Natural killer cell (primary cell): ENCODE measurements around the gene VANGL2. TPM values are rescaled to one million over a fixed set of nuclear protein-coding genes. Genes with fewer than 3 reads are reported as not detected.
A peak's percentile ranks its signal among the peaks of the same experiment; 100 is the strongest.
"Not testable (repeated sequence)": the region's sequence is repeated elsewhere in the genome, so short reads cannot be mapped to it uniquely, and the experiment has no call there.

Experiments used
- ATAC-seq, 3 donors: fragments of 150-1000 bp in 2 of 3; fragments of 200-7000 bp in 1 of 3; cut with Tn5 transposase; 1 replicate in 1 of 3; 2 replicates in 2 of 3; pipeline ENCODE4 v1.10.0; 2021; ENCODE audit warnings: mild to moderate bottlenecking in 2 of 3, moderate library complexity in 2 of 3
- DNase-seq, 2 donors: peaks; one replicate each; pipeline versions ENCODE4 v3.0.0 to v3.0.0-alpha.2; 2013 to 2021; ENCODE audit warnings: mixed read lengths in 1 of 2
- H3K27ac ChIP-seq: one replicate; pipeline ENCODE4 v1.5.1; 2013; ENCODE audit warnings: mild to moderate bottlenecking, low read length
- H3K27me3 ChIP-seq: one replicate; pipeline ENCODE4 v1.6.1; 2013; ENCODE audit warnings: low read length; ENCODE audit not compliant: control insufficient read depth, insufficient read depth
- H3K36me3 ChIP-seq: one replicate; pipeline ENCODE4 v1.6.1; 2013; ENCODE audit warnings: low read length; ENCODE audit not compliant: control insufficient read depth, insufficient read depth
- H3K4me1 ChIP-seq: one replicate; pipeline ENCODE4 v1.6.1; 2013; ENCODE audit warnings: low read length; ENCODE audit not compliant: control insufficient read depth, insufficient read depth
- H3K4me3 ChIP-seq: one replicate; pipeline ENCODE4 v1.5.1; 2013; ENCODE audit warnings: low read length
- H3K9me3 ChIP-seq: one replicate; pipeline ENCODE4 v1.6.1; 2013; ENCODE audit warnings: low read length; ENCODE audit not compliant: control insufficient read depth, insufficient read depth
- H3K27ac Mint-ChIP-seq, 2 donors: one replicate each; pipeline ENCODE4 v1.8.0; 2022; ENCODE audit warnings: mild to moderate bottlenecking in 2 of 2, mixed read lengths in 2 of 2, moderate library complexity in 1 of 2
- H3K27me3 Mint-ChIP-seq, 2 donors: one replicate each; pipeline ENCODE4 v1.8.0; 2022; ENCODE audit warnings: low read depth in 2 of 2, mixed read lengths in 2 of 2
- H3K36me3 Mint-ChIP-seq: one replicate; pipeline ENCODE4 v1.8.0; 2022; ENCODE audit warnings: mixed read lengths
- H3K4me1 Mint-ChIP-seq, 2 donors: one replicate each; pipeline ENCODE4 v1.8.0; 2022; ENCODE audit warnings: mixed read lengths in 2 of 2
- H3K4me3 Mint-ChIP-seq: one replicate; pipeline ENCODE4 v1.8.0; 2022; ENCODE audit warnings: mild to moderate bottlenecking, moderate library complexity, mixed read lengths
- H3K9me3 Mint-ChIP-seq, 2 donors: one replicate each; pipeline ENCODE4 v1.8.0; 2022; ENCODE audit warnings: mixed read lengths in 2 of 2
- CTCF ChIP-seq: fragments of 200-600 bp; IDR thresholded peaks from one replicate; pipeline ENCODE4 v1.8.0; 2022; ENCODE audit warnings: antibody characterized with exemption
- WGBS: methylation state at CpG from one replicate; pipeline ENCODE4 v1.1.7; 2013; ENCODE audit warnings: missing lambda C conversion rate; ENCODE audit not compliant: insufficient coverage; 5-methylcytosine and 5-hydroxymethylcytosine counted together
- intact Hi-C: fragments of 100-400 bp; cut with micrococcal nuclease; formaldehyde crosslinking; loops from one replicate; pipeline ENCODE4 v1.14.2; 2022
- total RNA-seq, 4 donors: library from RNA; stranded (reverse); fragments of 120-200 nt in 1 of 4; gene quantifications; one replicate each; pipeline versions ENCODE4 v1.2.3 to v1.2.4, GENCODE V29; 2013 to 2022

VANGL2 gene
- total RNA-seq, 3 donors from 2014 or later (not counting 1 experiment from before 2014, with no cell fraction given) = 0.08 TPM; not detected in 2

GRCh38 chr1:160376525-160377131, 23.7 kb upstream of the VANGL2 start:
- Mint-ChIP-seq H3K4me3 (peak overlapping the region; percentile 35), H3K36me3 (no peaks in the 10 kb centered on the region), H3K27ac (peak overlapping the region in 1 of 2 donors; percentile 88), H3K9me3 (no peaks in the 10 kb centered on the region), H3K4me1 (peaks cover 15 to 18% of the 10 kb centered on the region in 2 donors), H3K27me3 (peaks cover 0 to 13% of the 10 kb centered on the region in 2 donors)
- DNase-seq (peak in 1 of 2 donors; percentile 76), ATAC-seq (peak; percentile 63 to 72 (median 64))
- WGBS = 12% methylated on average over 5 of the region's 5 CpGs
- H3K4me1 ChIP-seq = peaks cover 21% of the 10 kb centered on the region
- no peak overlapping the region for H3K27ac ChIP-seq
- no peak overlapping the region for H3K4me3 ChIP-seq
- H3K27me3 ChIP-seq = no peaks in the 10 kb centered on the region
- no peaks in the 10 kb centered on the region for H3K36me3 ChIP-seq
- H3K9me3 ChIP-seq = no peaks in the 10 kb centered on the region
- peak; percentile 77 for TF ChIP-seq CTCF
- intact Hi-C loops = loop anchor here (1.0 to 10.0 kb wide), 5 partner anchors 183 to 442 kb away; no protein-coding TSS in a partner anchor

GRCh38 chr1:160377585-160378206, 22.7 kb upstream of the VANGL2 start:
- H3K36me3 ChIP-seq = no peaks in the 10 kb centered on the region
- intact Hi-C loops = loop anchor here (5.0 to 10.0 kb wide), 2 partner anchors 290 to 443 kb away; no protein-coding TSS in a partner anchor
- no peak overlapping the region for H3K4me3 Mint-ChIP-seq
- WGBS = 89% methylated on average over 6 of the region's 7 CpGs
- no peaks in the 10 kb centered on the region for H3K27me3 ChIP-seq
- H3K4me3 ChIP-seq = no peak overlapping the region
- H3K9me3 ChIP-seq = no peaks in the 10 kb centered on the region
- DNase-seq = no peak
- no peak for ATAC-seq
- H3K27ac Mint-ChIP-seq = no peak overlapping the region
- H3K27me3 Mint-ChIP-seq = peaks cover 0 to 10% of the 10 kb centered on the region in 2 donors
- H3K36me3 Mint-ChIP-seq = no peaks in the 10 kb centered on the region
- H3K9me3 Mint-ChIP-seq = no peaks in the 10 kb centered on the region
- H3K27ac ChIP-seq = no peak overlapping the region
- no peak for TF ChIP-seq CTCF
- peaks cover 15 to 18% of the 10 kb centered on the region in 2 donors for H3K4me1 Mint-ChIP-seq
- peaks cover 21% of the 10 kb centered on the region for H3K4me1 ChIP-seq

GRCh38 chr1:160384812-160385211, 15.6 kb upstream of the VANGL2 start:
- no CpG with 5 or more reads among the region's 2 CpGs for WGBS
- not testable (repeated sequence) for H3K36me3 Mint-ChIP-seq

GRCh38 chr1:160388406-160388805, 12.0 kb upstream of the VANGL2 start:
- H3K4me1 ChIP-seq, H3K27ac Mint-ChIP-seq, H3K27me3 ChIP-seq, intact Hi-C loops, H3K36me3 ChIP-seq, H3K27ac ChIP-seq, H3K4me3 ChIP-seq, ATAC-seq, DNase-seq, H3K4me3 Mint-ChIP-seq, H3K36me3 Mint-ChIP-seq, H3K9me3 ChIP-seq, H3K4me1 Mint-ChIP-seq, H3K9me3 Mint-ChIP-seq: not testable (repeated sequence)
- 100% methylated on average over 2 of the region's 4 CpGs for WGBS
- H3K27me3 Mint-ChIP-seq = peaks cover 17 to 18% of the 10 kb centered on the region in 2 donors

More at GRCh38 chr1:160384812-160385211, 15.6 kb upstream of the VANGL2 start:
- H3K27ac ChIP-seq, H3K9me3 ChIP-seq, H3K4me1 Mint-ChIP-seq, ATAC-seq, H3K36me3 ChIP-seq, H3K4me3 ChIP-seq, H3K4me1 ChIP-seq, H3K27me3 ChIP-seq, H3K4me3 Mint-ChIP-seq, H3K27ac Mint-ChIP-seq, intact Hi-C loops, DNase-seq, H3K9me3 Mint-ChIP-seq: not testable (repeated sequence)
- peaks cover 10% of the 10 kb centered on the region in 2 donors for H3K27me3 Mint-ChIP-seq
